Fibroblast of pulmonary artery (primary cell): Measurements from ENCODE around the gene PCF11.

Experiments
- DNase-seq: peaks from one replicate; pipeline ENCODE4 v3.0.0-alpha.2; 2010; ENCODE audit warnings: low read depth
- H3K4me3 ChIP-seq: replicated peaks from 2 replicates; pipeline ENCODE4 v1.5.1; 2011; ENCODE audit warnings: low read depth, mild to moderate bottlenecking, control low read depth, low read length, moderate library complexity
- TF ChIP-seq, protein P1 (sequence below): IDR thresholded peaks from 2 replicates; pipeline ENCODE4 v1.5.1; 2011; ENCODE audit warnings: mild to moderate bottlenecking, control low read depth, low read length, inconsistent platforms; ENCODE audit errors: missing control alignments

PCF11 gene, protein sequence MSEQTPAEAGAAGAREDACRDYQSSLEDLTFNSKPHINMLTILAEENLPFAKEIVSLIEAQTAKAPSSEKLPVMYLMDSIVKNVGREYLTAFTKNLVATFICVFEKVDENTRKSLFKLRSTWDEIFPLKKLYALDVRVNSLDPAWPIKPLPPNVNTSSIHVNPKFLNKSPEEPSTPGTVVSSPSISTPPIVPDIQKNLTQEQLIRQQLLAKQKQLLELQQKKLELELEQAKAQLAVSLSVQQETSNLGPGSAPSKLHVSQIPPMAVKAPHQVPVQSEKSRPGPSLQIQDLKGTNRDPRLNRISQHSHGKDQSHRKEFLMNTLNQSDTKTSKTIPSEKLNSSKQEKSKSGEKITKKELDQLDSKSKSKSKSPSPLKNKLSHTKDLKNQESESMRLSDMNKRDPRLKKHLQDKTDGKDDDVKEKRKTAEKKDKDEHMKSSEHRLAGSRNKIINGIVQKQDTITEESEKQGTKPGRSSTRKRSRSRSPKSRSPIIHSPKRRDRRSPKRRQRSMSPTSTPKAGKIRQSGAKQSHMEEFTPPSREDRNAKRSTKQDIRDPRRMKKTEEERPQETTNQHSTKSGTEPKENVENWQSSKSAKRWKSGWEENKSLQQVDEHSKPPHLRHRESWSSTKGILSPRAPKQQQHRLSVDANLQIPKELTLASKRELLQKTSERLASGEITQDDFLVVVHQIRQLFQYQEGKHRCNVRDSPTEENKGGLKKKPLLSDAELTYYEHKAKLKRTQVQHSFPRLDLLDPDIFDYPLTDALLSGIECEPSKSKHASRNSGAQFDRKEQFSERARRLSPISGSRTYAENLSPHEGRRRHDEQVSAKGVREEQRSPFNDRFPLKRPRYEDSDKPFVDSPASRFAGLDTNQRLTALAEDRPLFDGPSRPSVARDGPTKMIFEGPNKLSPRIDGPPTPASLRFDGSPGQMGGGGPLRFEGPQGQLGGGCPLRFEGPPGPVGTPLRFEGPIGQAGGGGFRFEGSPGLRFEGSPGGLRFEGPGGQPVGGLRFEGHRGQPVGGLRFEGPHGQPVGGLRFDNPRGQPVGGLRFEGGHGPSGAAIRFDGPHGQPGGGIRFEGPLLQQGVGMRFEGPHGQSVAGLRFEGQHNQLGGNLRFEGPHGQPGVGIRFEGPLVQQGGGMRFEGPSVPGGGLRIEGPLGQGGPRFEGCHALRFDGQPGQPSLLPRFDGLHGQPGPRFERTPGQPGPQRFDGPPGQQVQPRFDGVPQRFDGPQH (N-terminal part only)

DNA sequence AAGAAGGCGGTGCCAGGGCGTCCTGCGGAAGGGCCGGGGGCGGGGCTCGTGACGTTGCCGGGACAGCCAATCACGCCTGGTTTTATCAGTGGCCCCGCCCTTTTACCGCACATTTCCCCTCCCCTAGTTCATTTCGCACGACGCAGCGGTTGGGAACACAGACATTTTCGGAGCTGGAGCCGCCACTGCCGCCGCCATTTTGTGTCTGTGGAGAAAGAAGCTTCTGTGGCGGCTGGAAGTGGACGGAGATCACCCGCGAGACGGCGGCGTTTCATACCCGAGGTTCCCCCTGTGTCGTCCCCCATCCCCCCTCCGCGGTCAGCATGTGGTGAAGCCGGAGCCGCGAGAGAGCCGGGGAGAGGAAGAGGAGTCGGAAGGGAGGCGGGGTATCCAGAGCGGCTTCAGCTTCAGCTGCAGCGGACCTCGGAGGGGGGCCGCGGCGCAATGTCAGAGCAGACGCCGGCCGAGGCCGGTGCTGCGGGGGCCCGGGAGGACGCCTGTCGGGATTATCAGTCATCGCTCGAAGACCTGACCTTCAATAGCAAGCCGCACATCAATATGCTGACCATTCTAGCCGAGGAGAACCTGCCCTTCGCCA is at the start of gene PCF11:
TSS of gene PCF11 (plus strand) at position 136 of the 598 bp plus-strand sequence. CDS start at position 445, 309 bp downstream.
- DNase-seq: no peak
- H3K4me3 ChIP-seq: peak within 1 kb of the TSS; percentile 97
- TF ChIP-seq, protein P1, sequence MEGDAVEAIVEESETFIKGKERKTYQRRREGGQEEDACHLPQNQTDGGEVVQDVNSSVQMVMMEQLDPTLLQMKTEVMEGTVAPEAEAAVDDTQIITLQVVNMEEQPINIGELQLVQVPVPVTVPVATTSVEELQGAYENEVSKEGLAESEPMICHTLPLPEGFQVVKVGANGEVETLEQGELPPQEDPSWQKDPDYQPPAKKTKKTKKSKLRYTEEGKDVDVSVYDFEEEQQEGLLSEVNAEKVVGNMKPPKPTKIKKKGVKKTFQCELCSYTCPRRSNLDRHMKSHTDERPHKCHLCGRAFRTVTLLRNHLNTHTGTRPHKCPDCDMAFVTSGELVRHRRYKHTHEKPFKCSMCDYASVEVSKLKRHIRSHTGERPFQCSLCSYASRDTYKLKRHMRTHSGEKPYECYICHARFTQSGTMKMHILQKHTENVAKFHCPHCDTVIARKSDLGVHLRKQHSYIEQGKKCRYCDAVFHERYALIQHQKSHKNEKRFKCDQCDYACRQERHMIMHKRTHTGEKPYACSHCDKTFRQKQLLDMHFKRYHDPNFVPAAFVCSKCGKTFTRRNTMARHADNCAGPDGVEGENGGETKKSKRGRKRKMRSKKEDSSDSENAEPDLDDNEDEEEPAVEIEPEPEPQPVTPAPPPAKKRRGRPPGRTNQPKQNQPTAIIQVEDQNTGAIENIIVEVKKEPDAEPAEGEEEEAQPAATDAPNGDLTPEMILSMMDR: no peak

DNA sequence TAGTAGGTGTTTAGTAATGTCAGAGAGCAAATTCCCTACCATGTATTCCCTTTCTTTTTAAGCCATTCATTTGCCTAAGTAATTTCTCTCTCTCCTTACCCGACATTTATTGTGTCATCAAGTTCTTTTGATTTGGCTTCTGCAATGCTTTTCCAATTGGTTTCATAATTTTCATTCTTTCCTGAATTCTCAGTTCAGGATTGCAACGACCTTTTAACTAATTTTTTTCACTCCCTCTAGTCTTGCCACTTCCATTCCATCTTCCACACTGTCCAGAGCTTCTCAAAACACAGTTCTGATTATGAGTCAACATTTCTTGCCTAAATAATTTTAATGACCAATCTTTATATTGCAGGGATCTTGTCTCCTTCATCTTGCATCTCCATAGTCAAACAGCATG is 44.0 kb upstream of the PCF11 start:
- DNase-seq: no peak
- TF ChIP-seq, protein P1: no peak
- H3K4me3 ChIP-seq: no peak overlapping the region

DNA sequence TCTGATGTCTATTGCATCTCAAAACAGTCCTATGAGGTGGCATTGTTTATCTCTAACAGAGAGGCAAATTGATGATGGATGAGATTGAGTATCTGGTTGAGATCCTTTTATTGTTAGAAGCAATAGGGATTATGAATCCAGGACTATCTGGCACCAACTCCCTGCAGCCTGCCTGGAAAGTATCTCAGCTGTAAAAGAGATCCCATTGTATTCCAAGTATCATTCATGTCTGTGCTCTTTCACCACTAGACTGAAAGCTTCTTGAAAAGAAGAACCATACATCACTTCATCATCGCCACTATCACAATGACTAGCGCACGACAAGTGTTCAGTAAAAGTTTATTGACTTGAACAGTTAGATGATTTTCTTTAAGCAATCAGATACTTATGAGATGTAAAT is 41.9 kb upstream of the PCF11 start:
- no peak for DNase-seq
- no peak overlapping the region for H3K4me3 ChIP-seq
- TF ChIP-seq, protein P1: no peak

DNA sequence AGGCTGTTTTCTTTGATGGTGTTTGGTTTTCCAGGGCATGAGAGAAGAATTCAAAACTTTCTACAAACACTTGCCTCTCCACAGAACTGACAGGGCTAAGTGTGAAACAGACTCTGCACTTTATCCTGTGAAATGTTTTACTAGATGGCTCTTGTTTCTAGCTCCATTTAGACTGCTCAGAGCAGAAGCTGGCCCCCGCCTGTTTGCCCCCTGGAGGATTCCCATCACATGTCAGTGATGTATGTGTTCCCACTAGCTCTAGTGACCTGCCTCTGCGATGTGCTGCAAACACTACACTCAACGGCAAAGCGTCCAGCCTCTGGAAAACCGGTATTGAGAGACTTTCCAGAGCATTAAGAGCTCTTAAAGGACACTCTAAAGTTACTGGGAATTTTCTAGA is 41.4 kb upstream of the PCF11 start:
- no peak for DNase-seq
- no peak overlapping the region for H3K4me3 ChIP-seq
- TF ChIP-seq, protein P1: no peak

DNA sequence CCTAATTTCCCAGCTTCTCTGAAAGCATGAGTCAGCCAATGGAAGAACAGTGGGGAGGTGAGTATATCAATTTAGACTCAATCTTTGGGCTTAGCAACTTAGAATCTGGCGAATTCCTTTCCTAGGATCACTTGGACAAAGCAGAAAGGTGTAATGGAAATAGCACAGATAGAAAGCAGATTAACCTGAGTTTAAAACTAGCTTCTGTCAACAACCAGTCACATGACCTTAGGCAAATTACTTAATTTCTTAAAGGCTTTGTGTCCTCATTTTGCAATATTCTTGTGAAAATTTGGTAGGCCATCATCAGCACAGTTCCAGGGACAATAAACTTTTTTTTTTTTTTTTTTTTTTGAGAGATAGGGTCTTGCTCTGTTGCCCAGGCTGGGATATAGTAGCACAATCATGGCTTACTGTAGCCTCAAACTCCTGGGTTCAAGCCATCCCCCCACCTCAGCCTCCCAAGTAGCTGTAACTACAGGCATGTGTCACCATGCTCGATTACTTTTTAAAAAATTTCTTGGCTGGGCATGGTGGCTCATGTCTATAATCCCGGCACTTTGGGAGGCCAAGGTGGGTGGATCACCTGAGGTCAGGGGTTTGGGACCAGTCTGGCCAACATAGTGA is 40.8 kb upstream of the PCF11 start:
- no peak for DNase-seq
- no peak overlapping the region for H3K4me3 ChIP-seq
- TF ChIP-seq, protein P1: no peak

DNA sequence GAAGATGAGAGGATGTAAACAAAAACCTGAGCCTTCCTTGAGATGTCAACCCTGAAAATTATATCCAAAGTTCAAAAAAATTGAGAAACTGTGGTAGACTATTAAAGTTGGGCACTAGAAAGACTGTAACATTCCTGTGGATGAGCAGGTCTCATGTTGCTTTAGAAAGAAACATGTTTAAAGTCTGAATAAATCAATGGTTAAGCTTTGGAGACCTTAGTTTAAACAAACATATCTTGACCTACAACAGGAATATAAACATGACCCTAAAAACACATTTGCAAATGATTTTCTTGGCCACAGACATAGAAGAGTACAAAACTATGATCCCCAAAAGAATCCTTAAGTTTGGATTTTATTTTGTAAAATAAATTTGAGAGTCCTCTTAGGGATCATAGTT is 38.1 kb upstream of the PCF11 start:
- H3K4me3 ChIP-seq: no peak overlapping the region
- no peak for DNase-seq
- TF ChIP-seq, protein P1: no peak
